Ovary (tissue), 9 donors: Measurements from ENCODE around the gene RPS19. TPM values are rescaled to one million over a fixed set of nuclear protein-coding genes. Genes with fewer than 3 reads are reported as not detected.

Source experiments
- DNase-seq, 5 donors: peaks; one replicate each; pipeline ENCODE4 v3.0.0-alpha.2; 2019 to 2020
- H3K27ac ChIP-seq, 2 donors: fragments of 200-600 bp; one replicate each; pipeline versions ENCODE4 v1.5.1 to v1.8.0; 2019 to 2022
- H3K27me3 ChIP-seq: fragments of 200-600 bp; one replicate; pipeline ENCODE4 v1.8.0; 2022
- H3K36me3 ChIP-seq: fragments of 200-600 bp; sonication (generic); one replicate; pipeline ENCODE4 v1.5.1; 2019
- H3K4me1 ChIP-seq: one replicate; pipeline ENCODE4 v1.8.1; 2013; ENCODE audit warnings: mild to moderate bottlenecking, moderate library complexity; ENCODE audit not compliant: insufficient read depth
- H3K4me3 ChIP-seq: fragments of 200-600 bp; sonication (generic); one replicate; pipeline ENCODE4 v1.5.1; 2017
- H3K9me3 ChIP-seq, 2 donors: fragments of 200-600 bp in 1 of 2; sonication (generic) in 1 of 2; one replicate each; pipeline versions ENCODE4 v1.5.1 to v1.8.1; 2013 to 2019; ENCODE audit warnings: mild to moderate bottlenecking in 1 of 2, moderate library complexity in 1 of 2
- EP300 ChIP-seq: sonication (generic); formaldehyde crosslinking; IDR thresholded peaks from one replicate; pipeline ENCODE4 v1.6.1; 2017; ENCODE audit warnings: antibody characterized with exemption
- POLR2A ChIP-seq: fragments of 450-650 bp; IDR thresholded peaks from one replicate; pipeline ENCODE4 v1.6.1; 2017; ENCODE audit warnings: antibody characterized with exemption, mild to moderate bottlenecking, moderate library complexity
- WGBS, 3 donors: extraction: QIAGEN DNeasy Blood & Tissue Kit in 1 of 3; methylation state at CpG; one replicate each; pipeline versions ENCODE4 v1.1.5 to v1.1.7; 2013 to 2017; 5-methylcytosine and 5-hydroxymethylcytosine counted together
- intact Hi-C, 4 donors: fragments of 100-400 bp; cut with DNase I; formaldehyde crosslinking; loops; one replicate each; pipeline versions ENCODE4 v1.11.0 to v1.15.1; 2022 to 2023
- polyA plus RNA-seq, 2 donors: library from polyadenylated mRNA; stranded (reverse); fragments of 200-250 nt in 1 of 2; fragments of 350-450 nt in 1 of 2; fragmentation: Illumina TruSeq in 1 of 2; extraction: RNeasy Lipid Tissue Mini Kit (QIAGEN cat#74804) in 1 of 2; gene quantifications; one replicate each; pipeline ENCODE4 v1.2.3, GENCODE V29; 2013 to 2014
- total RNA-seq, 7 donors: library from RNA; depleted of rRNA in 2 of 7; stranded (reverse); fragments of >200 nt in 2 of 7; fragmentation: NEBNext Ultra II Directional in 3 of 7; extraction: Animal tissue kit (Norgen Biotek cat#: 25700) in 3 of 7; gene quantifications; one replicate each; pipeline versions ENCODE4 v1.1.0 to v1.2.4, GENCODE V29; 2016 to 2023
- TF ChIP-seq, protein P1 (sequence below), 3 donors: fragments of 450-650 bp in 2 of 3; fragments of 200-600 bp in 1 of 3; IDR thresholded peaks; one replicate each; pipeline versions ENCODE4 v1.5.1 to v1.8.0; 2016 to 2022; ENCODE audit warnings: antibody characterized with exemption in 3 of 3, mild to moderate bottlenecking in 1 of 3
- donor health status: DM: no; HTN: no; CAD: no; lungs with moderate emphysema.
- donor health status: DM: no; HTN: no; CAD: no.
- donor health status: Bipolar disorder and iron deficiency.
- donor health status: DM: yes; HTN: yes; CAD: no.
- donor health status: DM: no; HTN: no; CAD: no.
- donor health status: DM: yes; HTN: yes; CAD: no.

RPS19 gene
- total and polyA plus RNA-seq, 9 donors = 1,030 to 3,960 (median 2,873) TPM

DNA sequence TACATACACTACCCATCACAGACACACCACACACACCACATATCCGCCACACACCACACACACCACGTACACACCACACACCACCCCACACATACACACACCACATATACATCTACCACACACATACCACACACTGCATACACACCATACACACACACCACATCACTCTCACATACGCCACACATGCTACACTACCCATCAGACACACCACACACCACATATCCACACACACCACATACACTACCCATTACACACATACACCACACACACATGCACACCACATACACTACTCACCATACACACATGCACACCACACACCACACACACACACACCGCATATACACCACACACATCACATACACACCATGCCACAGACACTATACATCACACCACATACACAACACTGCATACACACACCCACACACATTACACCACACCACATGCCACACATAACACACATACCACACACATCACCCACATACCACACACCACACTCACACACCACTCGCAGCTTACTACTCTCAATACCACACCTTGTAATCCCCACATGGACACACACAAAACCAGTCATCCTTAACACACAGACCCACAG, 58.7 kb downstream of the RPS19 start:
- intact Hi-C loops = no loop called here
- TF ChIP-seq, protein P1, sequence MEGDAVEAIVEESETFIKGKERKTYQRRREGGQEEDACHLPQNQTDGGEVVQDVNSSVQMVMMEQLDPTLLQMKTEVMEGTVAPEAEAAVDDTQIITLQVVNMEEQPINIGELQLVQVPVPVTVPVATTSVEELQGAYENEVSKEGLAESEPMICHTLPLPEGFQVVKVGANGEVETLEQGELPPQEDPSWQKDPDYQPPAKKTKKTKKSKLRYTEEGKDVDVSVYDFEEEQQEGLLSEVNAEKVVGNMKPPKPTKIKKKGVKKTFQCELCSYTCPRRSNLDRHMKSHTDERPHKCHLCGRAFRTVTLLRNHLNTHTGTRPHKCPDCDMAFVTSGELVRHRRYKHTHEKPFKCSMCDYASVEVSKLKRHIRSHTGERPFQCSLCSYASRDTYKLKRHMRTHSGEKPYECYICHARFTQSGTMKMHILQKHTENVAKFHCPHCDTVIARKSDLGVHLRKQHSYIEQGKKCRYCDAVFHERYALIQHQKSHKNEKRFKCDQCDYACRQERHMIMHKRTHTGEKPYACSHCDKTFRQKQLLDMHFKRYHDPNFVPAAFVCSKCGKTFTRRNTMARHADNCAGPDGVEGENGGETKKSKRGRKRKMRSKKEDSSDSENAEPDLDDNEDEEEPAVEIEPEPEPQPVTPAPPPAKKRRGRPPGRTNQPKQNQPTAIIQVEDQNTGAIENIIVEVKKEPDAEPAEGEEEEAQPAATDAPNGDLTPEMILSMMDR (IDR thresholded peaks at IDR 0.05) = no peak
- TF ChIP-seq EP300 (no peak), POLR2A (no peak)
- DNase-seq = no peak
- Histone ChIP-seq H3K4me1 (no peaks in the 10 kb centered on the region), H3K36me3 (no peaks in the 10 kb centered on the region), H3K4me3 (no peak overlapping the region), H3K9me3 (no peaks in the 10 kb centered on the region), H3K27me3 (peaks cover 3% of the 10 kb centered on the region), H3K27ac (no peak overlapping the region)
- 85 to 88% (median 86%) methylated on average over 5 of the region's 5 CpGs for WGBS, 3 donors

GRCh38 chr19:41919948-41920712, 60.1 kb downstream of the RPS19 start:
- peaks cover 3% of the 10 kb centered on the region for H3K27me3 ChIP-seq
- no peak for TF ChIP-seq POLR2A
- no peak for TF ChIP-seq EP300
- TF ChIP-seq, protein P1 (IDR thresholded peaks at IDR 0.05) = no peak
- no peaks in the 10 kb centered on the region for H3K4me1 ChIP-seq
- DNase-seq = no peak
- 85 to 91% (median 88%) methylated on average over 27 to 33 of the region's 33 CpGs for WGBS, 3 donors
- no peak overlapping the region for H3K4me3 ChIP-seq
- intact Hi-C loops = no loop called here
- no peak overlapping the region for H3K27ac ChIP-seq
- no peaks in the 10 kb centered on the region for H3K36me3 ChIP-seq
- H3K9me3 ChIP-seq = no peaks in the 10 kb centered on the region

- Histone ChIP-seq H3K27ac (no peak overlapping the region), H3K36me3 (no peaks in the 10 kb centered on the region), H3K4me1 (no peaks in the 10 kb centered on the region), H3K9me3 (no peaks in the 10 kb centered on the region), H3K4me3 (no peak overlapping the region), H3K27me3 (peaks cover 3% of the 10 kb centered on the region)
- 6 to 7% (median 7%) methylated on average over 25 to 26 of the region's 26 CpGs for WGBS, 3 donors
- no peak for DNase-seq
- intact Hi-C loops = no loop called here
- no peak for TF ChIP-seq EP300
- no peak for TF ChIP-seq POLR2A
- TF ChIP-seq, protein P1 (IDR thresholded peaks at IDR 0.05) = no peak
Measured at GRCh38 chr19:41920882-41921576, 61.0 kb downstream of the RPS19 start.

DNA sequence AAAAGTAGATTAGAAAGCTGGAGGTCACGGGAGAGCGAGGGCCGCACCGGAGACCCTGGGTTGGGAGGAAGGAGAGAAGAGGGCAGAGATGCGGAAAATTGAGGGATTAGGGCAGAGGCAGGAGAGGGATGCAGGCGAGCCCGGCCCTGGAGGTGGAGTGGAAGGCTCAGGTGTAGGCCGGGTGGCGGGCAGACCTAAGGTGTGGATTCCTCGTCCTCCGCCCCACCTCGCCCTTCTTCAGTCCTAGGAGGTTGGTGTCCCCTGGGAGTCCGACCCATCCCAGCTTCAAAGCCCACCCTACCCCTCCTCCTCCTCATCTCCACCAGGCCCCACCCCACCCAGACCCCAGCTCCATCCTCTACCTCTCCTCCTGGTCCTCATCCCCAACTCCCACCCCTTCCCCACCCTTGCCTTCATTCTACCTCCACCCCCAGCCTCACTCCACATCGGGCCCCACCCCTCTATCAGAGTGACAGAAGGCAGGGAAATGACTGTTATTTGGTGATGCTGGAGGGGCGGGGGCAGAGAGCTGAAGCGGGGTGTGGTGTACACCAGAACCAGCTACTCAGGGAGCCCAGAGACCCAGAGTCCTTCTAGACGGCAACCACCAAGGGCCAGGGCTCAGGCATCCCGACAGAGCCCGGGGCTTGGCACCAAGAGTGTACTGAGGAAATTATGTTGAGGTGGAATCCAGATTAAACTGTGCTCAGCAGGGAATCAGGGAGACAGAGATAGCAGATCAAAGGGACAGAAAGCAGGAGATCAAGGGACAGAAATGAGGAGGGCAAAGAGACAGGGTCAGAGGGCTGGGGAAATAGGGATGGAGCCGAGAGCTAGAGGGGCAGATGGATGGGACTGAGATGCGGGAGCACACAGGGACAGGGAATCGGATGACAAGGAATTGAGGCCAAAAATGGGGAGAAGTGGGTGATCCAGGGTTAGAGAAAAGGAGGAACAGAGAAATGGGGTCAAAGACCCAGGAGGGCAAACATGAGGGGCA, 61.8 kb downstream of the RPS19 start:
- 14 to 21% (median 15%) methylated on average over 22 of the region's 22 CpGs for WGBS, 3 donors
- Histone ChIP-seq H3K36me3 (no peaks in the 10 kb centered on the region), H3K4me1 (no peaks in the 10 kb centered on the region), H3K9me3 (no peaks in the 10 kb centered on the region), H3K4me3 (no peak overlapping the region), H3K27me3 (no peaks in the 10 kb centered on the region), H3K27ac (no peak overlapping the region)
- intact Hi-C loops = no loop called here
- DNase-seq = no peak
- TF ChIP-seq, protein P1 (IDR thresholded peaks at IDR 0.05) = no peak
- TF ChIP-seq POLR2A = no peak
- TF ChIP-seq EP300 = no peak
